Measurements from ENCODE around the gene HLTF. TPM values are rescaled to one million over a fixed set of nuclear protein-coding genes. Genes with fewer than 3 reads are reported as not detected.
"Not testable (repeated sequence)": the region's sequence is repeated elsewhere in the genome, so short reads cannot be mapped to it uniquely, and the experiment has no call there.

HLTF gene
- total RNA-seq, 3 donors from 2014 or later, result 9.7 to 25.4 (median 12.1) TPM

GRCh38 chr3:149114458-149114857 lies 28.1 kb upstream of the HLTF start:
- no peak for ATAC-seq

GRCh38 chr3:149104484-149104883 lies 18.2 kb upstream of the HLTF start:
- no peak for TF ChIP-seq CTCF (IDR thresholded peaks at IDR 0.05)
- intact Hi-C loops (cut with DNase I, micrococcal nuclease), result no loop called here
- no peaks in the 10 kb centered on the region for H3K36me3 ChIP-seq (ENCODE audit: low read depth)
- H3K4me1 ChIP-seq (ENCODE audit: low read depth), result no peaks in the 10 kb centered on the region
- H3K4me3 ChIP-seq, result no peak overlapping the region
- H3K9me3 ChIP-seq, result no peaks in the 10 kb centered on the region
- DNase-seq (no peak), ATAC-seq (no peak)

More at GRCh38 chr3:149114458-149114857, 28.1 kb upstream of the HLTF start:
- intact Hi-C loops (cut with DNase I, micrococcal nuclease), result no loop called here
- H3K36me3 ChIP-seq (ENCODE audit: low read depth), result no peaks in the 10 kb centered on the region
- no peak overlapping the region for H3K4me3 ChIP-seq
- DNase-seq, result no peak
- no peaks in the 10 kb centered on the region for H3K9me3 ChIP-seq
- TF ChIP-seq CTCF (IDR thresholded peaks at IDR 0.05), result no peak
- no peaks in the 10 kb centered on the region for H3K4me1 ChIP-seq (ENCODE audit: low read depth)

- Histone ChIP-seq H3K9me3 (no peaks in the 10 kb centered on the region), H3K4me1 (ENCODE audit: low read depth) (no peaks in the 10 kb centered on the region), H3K36me3 (ENCODE audit: low read depth) (no peaks in the 10 kb centered on the region), H3K4me3 (no peak overlapping the region)
- no peak for DNase-seq
- TF ChIP-seq CTCF (IDR thresholded peaks at IDR 0.05), result no peak
- no peak for ATAC-seq
- intact Hi-C loops (cut with DNase I, micrococcal nuclease), result no loop called here
Measured at GRCh38 chr3:149101641-149102040, 15.3 kb upstream of the HLTF start.

DNA sequence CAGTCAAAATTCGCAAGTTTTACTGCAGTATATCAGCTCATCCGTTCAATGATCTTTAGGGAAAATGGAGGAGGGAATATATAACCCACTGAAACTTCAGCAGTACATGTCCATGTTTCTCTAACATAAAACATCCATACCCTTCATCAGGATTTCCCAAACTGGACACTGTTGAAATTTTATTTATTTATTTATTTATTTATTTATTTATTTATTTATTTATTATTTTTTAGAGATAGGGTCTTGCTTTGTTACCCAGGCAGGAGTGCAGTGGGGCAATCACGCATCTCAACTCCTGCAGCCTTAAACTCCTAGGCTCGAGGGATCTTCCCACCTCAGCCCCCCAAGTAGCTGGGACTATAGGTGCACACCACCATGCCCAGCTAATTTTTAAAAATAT lies 14.8 kb upstream of the HLTF start:
- Histone ChIP-seq H3K4me3 (no peak overlapping the region), H3K36me3 (ENCODE audit: low read depth) (no peaks in the 10 kb centered on the region), H3K9me3 (no peaks in the 10 kb centered on the region), H3K4me1 (ENCODE audit: low read depth) (no peaks in the 10 kb centered on the region)
- TF ChIP-seq CTCF (IDR thresholded peaks at IDR 0.05), result no peak
- no peak for ATAC-seq
- intact Hi-C loops (cut with DNase I, micrococcal nuclease), result no loop called here
- no peak for DNase-seq

DNA sequence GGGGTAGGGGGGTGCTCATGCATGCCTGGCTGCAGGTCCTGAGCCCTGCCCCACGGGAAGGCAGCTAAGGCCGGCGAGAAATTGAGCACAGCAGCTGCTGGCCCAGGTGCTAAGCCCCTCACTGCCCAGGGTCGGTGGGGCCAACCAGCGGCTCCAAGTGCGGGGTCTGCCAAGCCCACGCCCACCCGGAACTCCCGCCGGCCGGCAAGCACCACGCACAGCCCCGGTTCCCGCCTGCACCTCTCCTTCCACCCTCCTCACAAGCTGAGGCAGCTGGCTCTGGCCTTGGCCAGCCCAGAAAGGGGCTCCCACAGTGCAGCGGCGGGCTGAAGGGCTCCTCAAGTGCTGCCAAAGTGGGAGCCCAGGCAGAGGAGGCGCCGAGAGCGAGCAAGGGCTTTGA lies 11.7 kb upstream of the HLTF start:
- intact Hi-C loops (cut with DNase I, micrococcal nuclease); H3K4me1 ChIP-seq (ENCODE audit: low read depth); DNase-seq; H3K4me3 ChIP-seq; H3K36me3 ChIP-seq (ENCODE audit: low read depth); H3K9me3 ChIP-seq; ATAC-seq: not testable (repeated sequence)

- intact Hi-C loops (cut with DNase I, micrococcal nuclease), result no loop called here
- no peaks in the 10 kb centered on the region for H3K4me1 ChIP-seq (ENCODE audit: low read depth)
- no peak for ATAC-seq
- H3K36me3 ChIP-seq (ENCODE audit: low read depth), result no peaks in the 10 kb centered on the region
- no peaks in the 10 kb centered on the region for H3K9me3 ChIP-seq
- DNase-seq, result no peak
- TF ChIP-seq CTCF (IDR thresholded peaks at IDR 0.05), result no peak
- no peak overlapping the region for H3K4me3 ChIP-seq
Measured at GRCh38 chr3:149095487-149095886, 9.2 kb upstream of the HLTF start.
